ENCODE measurements around the gene SEC24D.
"Not testable (repeated sequence)": the region's sequence is repeated elsewhere in the genome, so short reads cannot be mapped to it uniquely, and the experiment has no call there.

The SEC24D gene

DNA sequence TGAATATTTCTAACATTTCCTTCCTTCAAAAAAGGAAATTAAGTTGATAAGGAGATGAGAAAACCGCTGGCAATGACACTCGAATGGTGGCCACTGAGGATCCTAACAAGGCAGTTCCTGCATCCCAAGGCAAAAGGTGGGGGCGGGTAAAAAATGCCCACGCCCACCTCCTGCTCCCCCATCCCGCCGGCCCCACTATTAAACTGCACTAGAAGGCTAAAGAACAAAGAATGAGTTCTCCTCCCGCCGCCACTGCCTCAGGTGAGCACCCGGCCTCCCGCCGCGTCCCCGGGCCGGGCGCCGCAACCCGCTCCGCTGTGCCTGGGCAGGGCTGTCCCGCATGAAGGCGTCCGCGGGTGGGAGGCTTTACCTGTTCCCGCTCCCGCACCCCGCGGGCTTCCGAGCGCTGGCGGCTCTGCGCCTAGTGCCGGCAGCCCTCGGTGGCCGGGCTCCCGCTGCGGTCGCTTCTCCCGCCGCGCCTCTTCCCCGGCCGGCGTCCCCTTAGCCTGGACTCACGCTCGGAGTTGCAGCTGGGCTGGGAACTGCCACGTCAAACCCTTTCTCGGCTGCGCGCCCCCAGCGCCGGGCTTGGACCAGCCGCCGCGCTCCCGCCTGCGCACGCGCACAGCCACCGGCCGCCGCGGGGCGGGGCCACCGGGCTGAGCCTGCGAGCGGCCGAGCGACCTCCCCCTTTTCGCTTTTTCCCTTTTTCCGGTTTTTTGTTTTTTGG is at the start of gene SEC24D:
SEC24D (minus strand) TSS at position 556 of the 730 bp plus-strand sequence. CDS start 2,430 bp downstream, outside the sequence.
- peak; percentile 53 for DNase-seq

DNA sequence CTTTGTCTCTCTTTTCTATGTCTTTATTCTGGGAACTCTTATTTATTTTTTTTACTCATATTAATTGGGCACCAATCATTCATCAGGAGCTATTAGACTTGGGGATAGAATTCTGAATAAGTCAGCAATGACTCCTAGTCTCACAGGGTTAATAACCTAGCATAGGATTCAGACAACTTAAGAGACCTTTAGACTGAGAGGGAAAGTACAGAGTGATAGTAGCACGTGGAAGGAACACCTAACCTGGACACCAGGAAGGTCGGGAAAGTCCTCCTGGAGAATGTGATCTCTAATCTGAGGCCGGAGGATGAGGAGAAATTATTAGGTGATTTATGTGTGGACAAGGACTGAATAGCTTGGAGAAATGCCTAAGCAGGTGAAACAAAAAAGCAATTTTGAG is 48.8 kb upstream of the SEC24D start:
- DNase-seq: no peak

- DNase-seq: no peak
Observed at GRCh38 chr4:118883861-118884260, 47.9 kb upstream of the SEC24D start.

DNA sequence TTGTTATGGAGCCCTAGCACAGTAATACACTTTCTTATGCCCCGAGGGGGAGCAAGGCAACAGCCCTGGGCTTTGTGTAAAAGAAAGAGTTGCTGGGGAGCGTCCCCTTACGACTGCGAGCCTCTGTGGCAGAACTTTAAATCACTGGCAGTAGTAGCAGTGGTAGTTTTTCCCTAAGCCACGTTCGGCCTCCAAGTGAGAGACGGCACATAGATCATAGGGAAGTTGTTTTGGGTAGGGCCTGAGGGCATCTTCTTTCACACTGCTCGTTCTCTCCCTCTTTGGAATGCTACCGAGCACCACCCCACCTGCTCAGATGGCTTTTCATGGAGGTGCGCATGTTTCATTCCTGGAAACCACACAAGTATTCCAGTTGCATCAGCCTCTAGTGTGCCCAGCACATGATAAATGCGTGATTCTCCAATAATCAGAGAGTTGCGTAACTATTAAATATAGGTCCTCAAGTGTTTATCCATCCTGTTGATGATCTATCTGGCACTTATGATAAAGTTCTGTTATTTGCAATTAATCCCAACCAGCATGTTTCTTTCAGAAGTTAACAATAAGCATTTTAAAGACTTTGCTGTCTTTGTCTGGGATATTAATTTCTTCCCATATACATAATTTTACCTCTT is 45.7 kb upstream of the SEC24D start:
- no peak for DNase-seq

GRCh38 chr4:118879409-118879808 is 43.5 kb upstream of the SEC24D start:
- no peak for DNase-seq

DNA sequence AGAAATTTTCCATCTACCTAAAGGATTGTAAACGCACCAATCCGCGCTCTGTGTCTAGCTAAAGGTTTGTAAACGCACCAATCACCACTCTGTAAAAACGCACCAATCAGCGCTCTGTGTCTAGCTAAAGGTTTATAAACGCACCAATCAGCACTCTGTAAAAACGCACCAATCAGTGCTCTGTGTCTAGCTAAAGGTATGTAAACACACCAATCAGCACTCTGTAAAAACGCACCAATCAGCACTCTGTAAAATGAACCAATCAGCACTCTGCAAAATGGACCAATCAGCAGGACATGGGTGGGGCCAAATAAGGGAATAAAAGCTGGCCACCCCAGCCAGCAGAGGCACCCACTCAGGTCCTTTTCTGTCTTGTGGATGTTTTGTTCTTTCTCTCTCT is 42.6 kb upstream of the SEC24D start:
- not testable (repeated sequence) for DNase-seq

- no peak for DNase-seq
Observed at GRCh38 chr4:118877797-118878196, 41.9 kb upstream of the SEC24D start.

DNA sequence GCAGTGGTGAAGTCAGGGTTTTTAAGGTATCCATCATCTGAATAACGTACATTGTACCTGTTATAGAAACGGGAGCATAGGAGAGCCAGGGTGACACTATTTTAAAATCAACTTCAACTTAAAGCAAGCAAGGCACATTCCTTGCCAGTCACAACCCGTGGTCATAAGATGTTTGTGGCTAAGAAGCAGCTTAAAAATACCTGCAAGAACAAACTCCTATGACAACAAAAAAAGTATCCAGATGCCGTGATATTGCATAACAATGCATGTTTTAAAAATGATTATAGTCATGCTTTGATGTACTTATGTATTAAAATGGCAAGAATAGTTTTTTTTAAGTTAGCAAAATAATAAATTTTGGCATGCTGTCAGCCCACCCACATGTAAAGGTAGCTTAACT is 36.3 kb upstream of the SEC24D start:
- no peak for DNase-seq

- DNase-seq: no peak
Observed at GRCh38 chr4:118869808-118870342, 33.9 kb upstream of the SEC24D start.

DNA sequence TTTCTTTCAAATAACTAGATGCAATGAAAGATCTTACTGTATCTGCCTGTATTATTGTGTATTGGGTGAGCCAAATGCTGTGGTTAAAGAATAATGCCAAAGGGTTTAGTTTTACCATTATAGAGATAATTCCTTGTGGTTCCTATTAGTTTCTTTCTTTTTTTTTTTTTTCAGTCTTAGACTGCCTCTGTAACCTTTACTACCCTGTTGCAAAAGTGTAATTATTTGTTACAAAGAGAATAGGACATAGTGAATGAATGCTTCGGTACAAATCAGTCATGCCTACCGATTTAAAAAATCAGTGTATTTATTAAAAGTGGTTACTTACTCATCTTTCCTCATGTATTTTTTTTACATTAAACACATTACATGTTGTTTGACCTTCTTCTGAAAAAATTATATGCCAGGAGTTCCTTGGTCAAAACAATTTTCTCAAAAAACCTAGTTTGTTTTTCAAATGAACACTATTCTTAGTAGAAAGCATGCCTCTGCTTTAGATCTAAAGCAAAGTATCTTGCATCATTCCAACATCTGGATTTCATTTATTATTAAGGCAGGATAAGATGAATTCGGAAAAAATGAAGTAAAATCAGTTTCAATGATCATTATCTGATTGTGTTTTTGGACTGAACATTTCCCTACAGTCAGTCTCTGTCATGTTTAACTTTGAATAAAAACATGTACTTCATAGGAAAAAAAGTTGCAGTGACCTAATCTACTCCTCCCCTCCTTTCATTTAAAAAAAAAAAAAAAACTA is 31.6 kb upstream of the SEC24D start:
- no peak for DNase-seq

GRCh38 chr4:118866442-118866841 is 30.5 kb upstream of the SEC24D start:
- DNase-seq: no peak

- DNase-seq: peak; percentile 26
Observed at GRCh38 chr4:118865091-118865708, 29.3 kb upstream of the SEC24D start.

DNA sequence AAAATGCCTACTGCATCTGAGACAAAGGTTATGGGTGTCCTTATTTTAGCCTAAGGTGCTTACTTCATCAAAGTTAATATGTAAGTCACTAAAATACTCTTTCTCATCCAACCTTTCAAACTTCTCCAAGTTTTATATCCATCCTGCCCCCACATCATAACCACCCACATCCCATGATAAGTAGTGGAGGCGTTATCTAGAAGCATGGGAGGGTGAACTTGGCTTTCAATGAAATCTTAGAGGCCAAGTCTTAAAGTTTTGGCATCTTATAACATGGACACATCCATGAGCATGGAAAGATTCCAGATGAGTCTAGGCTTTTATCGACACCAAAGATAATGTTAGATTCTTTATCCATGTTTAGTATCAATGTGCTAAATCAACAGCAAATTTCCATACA is 22.9 kb upstream of the SEC24D start:
- no peak for DNase-seq

GRCh38 chr4:118857760-118858159 is 21.8 kb upstream of the SEC24D start:
- DNase-seq: no peak

GRCh38 chr4:118850488-118851173 is 14.7 kb upstream of the SEC24D start:
- DNase-seq: peak; percentile 8

- DNase-seq: no peak
Observed at GRCh38 chr4:118849867-118850487, 14.1 kb upstream of the SEC24D start.

GRCh38 chr4:118848901-118849300 is 13.0 kb upstream of the SEC24D start:
- DNase-seq: no peak

DNA sequence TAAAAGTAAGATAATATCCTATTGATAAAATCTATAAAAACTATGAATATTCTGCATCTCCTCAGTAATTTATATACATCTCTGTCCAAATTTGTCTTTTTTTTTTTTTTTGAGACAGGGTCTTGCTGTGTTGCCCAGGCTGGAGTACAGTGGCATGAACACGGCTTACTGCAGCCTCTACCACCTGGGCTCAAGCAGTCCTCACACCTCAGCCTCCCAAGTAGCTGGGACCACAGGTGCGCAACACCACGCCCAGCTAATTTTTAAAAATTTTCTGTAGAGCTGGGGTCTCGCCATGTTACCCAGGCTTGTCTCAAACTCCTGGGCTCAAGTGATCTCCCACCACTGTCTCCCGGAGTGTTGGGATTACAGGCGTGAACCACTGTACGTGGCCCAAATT is 12.3 kb upstream of the SEC24D start:
- DNase-seq: no peak

DNA sequence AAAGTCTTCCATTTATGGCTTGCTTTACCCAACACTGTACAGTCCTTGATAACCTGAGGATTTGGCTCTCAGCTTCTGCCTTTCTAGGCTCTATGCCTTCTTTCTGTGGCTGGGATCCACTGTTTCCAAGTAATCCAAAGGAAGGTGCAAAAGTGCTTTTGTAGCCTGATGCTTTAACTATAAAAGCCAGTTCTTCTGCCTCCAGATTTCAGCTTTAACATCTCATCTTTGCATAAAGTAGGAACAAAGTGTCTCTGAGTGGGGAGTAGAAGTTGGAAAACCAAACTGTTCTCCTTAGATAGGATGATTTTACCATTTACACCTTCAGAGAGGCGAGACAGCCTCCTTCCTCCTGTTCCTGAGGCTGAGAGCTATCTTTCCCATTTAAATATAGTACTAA is 11.1 kb upstream of the SEC24D start:
- DNase-seq: no peak

DNA sequence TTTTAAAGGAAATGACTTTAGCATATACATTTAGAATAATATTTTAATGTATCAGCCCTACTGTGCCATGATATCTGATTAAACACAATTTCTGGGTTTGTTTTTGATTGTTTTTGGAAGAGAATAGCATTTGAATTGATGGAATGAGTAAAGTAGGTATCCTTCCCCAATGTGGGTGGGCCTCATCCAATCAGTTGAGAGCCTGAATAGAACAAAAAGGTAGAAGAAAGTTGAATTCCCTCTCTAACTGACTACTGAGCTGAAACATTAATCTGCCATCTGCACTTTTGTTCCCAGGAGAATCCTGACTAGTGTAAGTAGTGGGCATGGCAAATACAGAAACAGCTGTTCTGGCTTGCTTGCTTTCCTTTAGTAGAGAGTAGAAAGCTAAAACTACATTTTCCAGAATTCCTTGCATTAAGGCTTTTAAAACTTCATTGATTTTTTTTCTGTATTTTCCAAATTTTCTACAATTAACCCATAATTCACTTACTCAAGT is 9.7 kb upstream of the SEC24D start:
- DNase-seq: no peak

DNA sequence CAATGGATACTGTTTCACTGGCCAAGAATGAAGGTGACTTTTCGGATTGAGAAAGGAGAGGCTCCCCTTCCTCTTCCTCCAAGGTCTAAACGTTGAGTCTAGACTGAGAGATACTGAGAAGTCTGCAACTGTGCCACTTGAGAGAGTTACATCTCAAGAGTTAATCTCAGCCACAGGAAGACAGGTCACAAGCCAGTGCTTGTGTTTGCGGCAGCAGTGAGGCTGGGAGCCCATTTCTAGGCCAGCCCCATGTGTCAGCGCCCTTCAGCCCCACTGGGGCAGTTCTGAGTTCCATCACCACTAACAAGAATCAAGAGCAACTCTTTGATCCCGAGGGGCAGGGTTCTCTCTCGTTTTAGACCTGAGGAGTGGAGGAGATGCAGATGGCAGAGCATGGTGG is 7.3 kb upstream of the SEC24D start:
- DNase-seq: no peak

- no peak for DNase-seq
Observed at GRCh38 chr4:118842055-118842454, 6.1 kb upstream of the SEC24D start.
